ENCODE measurements around the gene HMCN1.

- TF ChIP-seq EZH2phosphoT487 (IDR thresholded peaks at IDR 0.05; ENCODE audit: unreplicated experiment) (no peak), EZH2 (IDR thresholded peaks at IDR 0.05; ENCODE audit: low read depth, unreplicated experiment) (no peak)
Observed at GRCh38 chr1:186016856-186017255, 282.7 kb downstream of the HMCN1 start.
